Measurements from ENCODE around the gene MYL6B. TPM values are rescaled to one million over a fixed set of nuclear protein-coding genes. Genes with fewer than 3 reads are reported as not detected.

MYL6B gene
- polyA plus RNA-seq, 2 of the 4 experiments (the other 2 are of a cell fraction), result 67.0 to 83.9 TPM

- peak; percentile 71 to 94 for DNase-seq (ENCODE audit: low read depth in 1 of 2, low spot score in 1 of 2)
- H3K4me2 ChIP-seq, result peak overlapping the region; percentile 74
- peak; percentile 74 to 77 for ATAC-seq
- ChIA-PET POLR2A (interaction anchor here (0.6 to 1.7 kb wide), 14 partner anchors 15 to 278 kb away, joined by 3 to 36 read pairs (median 5); partner anchors contain the start of genes ANKRD52, CNPY2, ESYT1 and MYL6), CTCF (interaction anchor here (0.6 to 6.8 kb wide), 64 partner anchors 9 to 1327 kb away, joined by 3 to 204 read pairs (median 6); partner anchors contain the start of genes ANKRD52, CNPY2, COQ10A and CS)
- H3K4me3 ChIP-seq, result peak overlapping the region; percentile 81
- TF ChIP-seq HOXB13 (CRISPR knock-in tag; IDR thresholded peaks at IDR 0.05; ENCODE audit: low read depth) (no peak), RNF2 (IDR thresholded peaks at IDR 0.05; ENCODE audit: borderline replicate concordance, low read depth) (no peak), POLR2A (IDR thresholded peaks at IDR 0.05; ENCODE audit: low read length) (peak; percentile 30; the same call in 1 of the 2 replicates), ZSCAN20 (CRISPR knock-in tag; IDR thresholded peaks at IDR 0.05) (peak; percentile 73; the same call in 1 of the 2 replicates), EHF (CRISPR knock-in tag; IDR thresholded peaks at IDR 0.05) (no peak; the same call in 1 of the 2 replicates), EP300 (IDR thresholded peaks at IDR 0.05) (no peak), NR3C1 (IDR thresholded peaks at IDR 0.05) (no peak), NFE2L2 (conservative IDR thresholded peaks at IDR 0.05; ENCODE audit: low read length) (no peak), ZC3H11A (IDR thresholded peaks at IDR 0.05) (no peak), SREBF2 (IDR thresholded peaks at IDR 0.05) (peak; percentile 90), HEYL (CRISPR knock-in tag; IDR thresholded peaks at IDR 0.05) (no peak), BHLHE40 (IDR thresholded peaks at IDR 0.05; ENCODE audit: low read depth, low read length) (no peak), MYC (IDR thresholded peaks at IDR 0.05; ENCODE audit: borderline replicate concordance, low read length) (peak; percentile 45; the same call in 1 of the 2 replicates), FOXS1 (CRISPR knock-in tag; IDR thresholded peaks at IDR 0.05) (no peak), FOSB (CRISPR knock-in tag; IDR thresholded peaks at IDR 0.05) (0 out of 2 replicates have a peak, but pooled peaks have one; percentile 47), HMGXB4 (CRISPR knock-in tag; IDR thresholded peaks at IDR 0.05; ENCODE audit: borderline replicate concordance) (peak; percentile 88), ZNF302 (CRISPR knock-in tag; IDR thresholded peaks at IDR 0.05) (no peak), PBX3 (IDR thresholded peaks at IDR 0.05) (no peak), SMC3 (IDR thresholded peaks at IDR 0.05) (0 out of 3 replicates have a peak, but pooled peaks have one; percentile 15), PHF8 (IDR thresholded peaks at IDR 0.05; ENCODE audit: borderline replicate concordance, low read depth) (peak; percentile 56; the same call in 1 of the 2 replicates), HOXA7 (CRISPR knock-in tag; IDR thresholded peaks at IDR 0.05) (no peak), USF2 (IDR thresholded peaks at IDR 0.05) (no peak), CEBPB (IDR thresholded peaks at IDR 0.05) (no peak), JUNB (IDR thresholded peaks at IDR 0.05) (no peak), ZFP36 (IDR thresholded peaks at IDR 0.05; ENCODE audit: borderline replicate concordance, partially characterized antibody) (peak; percentile 34)
- TF ChIP-seq, protein P1, sequence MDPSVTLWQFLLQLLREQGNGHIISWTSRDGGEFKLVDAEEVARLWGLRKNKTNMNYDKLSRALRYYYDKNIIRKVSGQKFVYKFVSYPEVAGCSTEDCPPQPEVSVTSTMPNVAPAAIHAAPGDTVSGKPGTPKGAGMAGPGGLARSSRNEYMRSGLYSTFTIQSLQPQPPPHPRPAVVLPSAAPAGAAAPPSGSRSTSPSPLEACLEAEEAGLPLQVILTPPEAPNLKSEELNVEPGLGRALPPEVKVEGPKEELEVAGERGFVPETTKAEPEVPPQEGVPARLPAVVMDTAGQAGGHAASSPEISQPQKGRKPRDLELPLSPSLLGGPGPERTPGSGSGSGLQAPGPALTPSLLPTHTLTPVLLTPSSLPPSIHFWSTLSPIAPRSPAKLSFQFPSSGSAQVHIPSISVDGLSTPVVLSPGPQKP (IDR thresholded peaks at IDR 0.05; ENCODE audit: low read depth, low read length), result 0 out of 2 replicates have a peak, but pooled peaks have one; percentile 62
- TF ChIP-seq, protein P2, sequence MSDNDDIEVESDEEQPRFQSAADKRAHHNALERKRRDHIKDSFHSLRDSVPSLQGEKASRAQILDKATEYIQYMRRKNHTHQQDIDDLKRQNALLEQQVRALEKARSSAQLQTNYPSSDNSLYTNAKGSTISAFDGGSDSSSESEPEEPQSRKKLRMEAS (IDR thresholded peaks at IDR 0.05), result peak; percentile 54; the same call in 1 of the 2 replicates
- WGBS (ENCODE audit: missing lambda C conversion rate), result 2% methylated on average over 42 of the region's 42 CpGs
- no peak for FAIRE-seq
- peak overlapping the region; percentile 83 to 99 for H3K27ac ChIP-seq
- peaks cover 13% of the 10 kb centered on the region for H3K4me1 ChIP-seq
- H3K9me3 ChIP-seq, result no peaks in the 10 kb centered on the region
These were observed 37.7 kb downstream of the MYL6B start for GRCh38 chr12:56189918-56190694.
